HG02943 (cell line): Measurements from ENCODE around the gene RNF220.
A peak's percentile ranks its signal among the peaks of the same experiment; 100 is the strongest.
"Not testable (repeated sequence)": the region's sequence is repeated elsewhere in the genome, so short reads cannot be mapped to it uniquely, and the experiment has no call there.

Source experiments
- ATAC-seq: cut with Tn5 transposase; IDR thresholded peaks from one replicate; pipeline ENCODE4 v1.9.1; 2021; ENCODE audit warnings: mild to moderate bottlenecking, low read depth, moderate library complexity; ENCODE audit not compliant: unreplicated experiment

The RNF220 gene

GRCh38 chr1:44685881-44686280 lies 280.8 kb downstream of the RNF220 start:
- no peak for ATAC-seq

GRCh38 chr1:44688760-44689446 lies 283.8 kb downstream of the RNF220 start:
- ATAC-seq = no peak

GRCh38 chr1:44689447-44689765 lies 284.4 kb downstream of the RNF220 start:
- ATAC-seq = no peak

GRCh38 chr1:44693159-44693558 lies 288.1 kb downstream of the RNF220 start:
- no peak for ATAC-seq

- no peak for ATAC-seq
Observed at GRCh38 chr1:44693900-44694299, 288.8 kb downstream of the RNF220 start.

GRCh38 chr1:44694863-44695478 lies 289.9 kb downstream of the RNF220 start:
- ATAC-seq = peak; percentile 58

- ATAC-seq = no peak
Observed at GRCh38 chr1:44695671-44696070, 290.6 kb downstream of the RNF220 start.

GRCh38 chr1:44696101-44696500 lies 291.0 kb downstream of the RNF220 start:
- ATAC-seq = no peak

GRCh38 chr1:44696789-44697345 lies 291.8 kb downstream of the RNF220 start:
- no peak for ATAC-seq

GRCh38 chr1:44698138-44698537 lies 293.1 kb downstream of the RNF220 start:
- no peak for ATAC-seq

GRCh38 chr1:44699375-44699774 lies 294.3 kb downstream of the RNF220 start:
- not testable (repeated sequence) for ATAC-seq

GRCh38 chr1:44700573-44700972 lies 295.5 kb downstream of the RNF220 start:
- no peak for ATAC-seq

GRCh38 chr1:44701141-44701573 lies 296.1 kb downstream of the RNF220 start:
- ATAC-seq = no peak
